KMS-11 (cell line): ENCODE results near the gene KAT14.

Experiments used
- H2AFZ ChIP-seq: fragments of 200-600 bp; sonication (generic); 2 replicates; pipeline ENCODE4 v1.6.1; 2016; ENCODE audit warnings: antibody characterized with exemption, mixed run types, low read depth
- H3K27ac ChIP-seq: fragments of 200-600 bp; sonication (generic); 2 replicates; pipeline ENCODE4 v1.6.1; 2016; ENCODE audit warnings: mild to moderate bottlenecking, mixed run types
- H3K27me3 ChIP-seq: fragments of 200-600 bp; sonication (generic); 2 replicates; pipeline ENCODE4 v1.6.1; 2017; ENCODE audit warnings: mild to moderate bottlenecking, low read depth, mixed run types, moderate library complexity; ENCODE audit not compliant: insufficient read depth
- H3K36me3 ChIP-seq: fragments of 200-600 bp; sonication (generic); 2 replicates; pipeline ENCODE4 v1.6.1; 2017; ENCODE audit warnings: mild to moderate bottlenecking, mixed run types; ENCODE audit not compliant: insufficient read depth
- H3K4me1 ChIP-seq: fragments of 200-600 bp; sonication (generic); 2 replicates; pipeline ENCODE4 v1.6.1; 2016; ENCODE audit warnings: mild to moderate bottlenecking, low read depth, mixed run types; ENCODE audit not compliant: poor library complexity, severe bottlenecking
- H3K4me2 ChIP-seq: fragments of 200-600 bp; sonication (generic); 2 replicates; pipeline ENCODE4 v1.7.0; 2016; ENCODE audit warnings: mild to moderate bottlenecking, mixed run types
- H3K4me3 ChIP-seq: fragments of 200-600 bp; sonication (generic); IDR thresholded peaks from 2 replicates; pipeline ENCODE4 v1.6.1; 2017; ENCODE audit warnings: low read depth, low read length, mixed read lengths; ENCODE audit not compliant: insufficient read depth
- H3K79me2 ChIP-seq: fragments of 200-600 bp; sonication (generic); 2 replicates; pipeline ENCODE4 v1.6.1; 2016; ENCODE audit warnings: low read depth, mixed run types; ENCODE audit not compliant: insufficient read depth
- H3K9ac ChIP-seq: fragments of 200-600 bp; sonication (generic); 2 replicates; pipeline ENCODE4 v1.6.1; 2016; ENCODE audit warnings: mild to moderate bottlenecking, mixed run types
- H4K20me1 ChIP-seq: fragments of 200-600 bp; sonication (generic); 2 replicates; pipeline ENCODE4 v1.6.1; 2016; ENCODE audit warnings: mild to moderate bottlenecking, mixed run types; ENCODE audit not compliant: insufficient read depth
- TF ChIP-seq, protein P1 (sequence below): fragments of 200-600 bp; sonication (generic); conservative IDR thresholded peaks from 2 replicates; pipeline ENCODE4 v1.6.1; 2017; ENCODE audit warnings: low read depth, mild to moderate bottlenecking, antibody characterized with exemption, low read length, moderate library complexity, mixed read lengths

The KAT14 gene

DNA sequence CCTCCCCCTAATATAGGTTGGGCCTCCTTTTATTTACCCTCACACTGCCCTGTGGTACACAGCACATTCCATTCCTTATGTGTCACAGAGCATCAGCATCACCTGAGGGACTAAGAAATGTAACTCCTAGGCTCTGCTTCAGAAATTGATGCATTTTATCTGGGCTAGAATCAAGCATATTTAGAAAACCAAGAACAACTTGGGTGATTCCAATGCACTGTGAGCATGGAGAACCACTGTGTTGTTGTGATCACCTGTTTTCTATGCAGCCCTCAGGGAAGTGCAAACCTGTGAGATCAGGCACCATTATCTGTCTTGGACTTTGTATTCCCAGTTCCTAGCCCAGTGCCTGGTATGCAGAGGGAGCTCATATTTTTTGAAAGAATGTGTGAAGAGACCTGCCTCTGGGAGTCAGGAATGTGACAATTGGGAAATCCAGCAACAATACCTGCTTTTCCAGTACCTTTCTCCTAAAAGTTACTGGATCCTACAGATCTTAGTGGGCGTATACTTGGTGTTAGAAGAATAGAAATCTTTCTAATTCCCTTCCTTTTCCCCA lies 7.0 kb downstream of the KAT14 start:
- Histone ChIP-seq H3K4me3 (no peak overlapping the region), H3K4me1 (no peaks in the 10 kb centered on the region), H2AFZ (no peak overlapping the region), H3K4me2 (no peak overlapping the region), H3K79me2 (peaks cover 3% of the 10 kb centered on the region; the same call in 1 of the 2 replicates), H4K20me1 (no peaks in the 10 kb centered on the region), H3K9ac (no peak overlapping the region), H3K27ac (no peak overlapping the region), H3K27me3 (no peaks in the 10 kb centered on the region), H3K36me3 (no peaks in the 10 kb centered on the region)
- TF ChIP-seq, protein P1, sequence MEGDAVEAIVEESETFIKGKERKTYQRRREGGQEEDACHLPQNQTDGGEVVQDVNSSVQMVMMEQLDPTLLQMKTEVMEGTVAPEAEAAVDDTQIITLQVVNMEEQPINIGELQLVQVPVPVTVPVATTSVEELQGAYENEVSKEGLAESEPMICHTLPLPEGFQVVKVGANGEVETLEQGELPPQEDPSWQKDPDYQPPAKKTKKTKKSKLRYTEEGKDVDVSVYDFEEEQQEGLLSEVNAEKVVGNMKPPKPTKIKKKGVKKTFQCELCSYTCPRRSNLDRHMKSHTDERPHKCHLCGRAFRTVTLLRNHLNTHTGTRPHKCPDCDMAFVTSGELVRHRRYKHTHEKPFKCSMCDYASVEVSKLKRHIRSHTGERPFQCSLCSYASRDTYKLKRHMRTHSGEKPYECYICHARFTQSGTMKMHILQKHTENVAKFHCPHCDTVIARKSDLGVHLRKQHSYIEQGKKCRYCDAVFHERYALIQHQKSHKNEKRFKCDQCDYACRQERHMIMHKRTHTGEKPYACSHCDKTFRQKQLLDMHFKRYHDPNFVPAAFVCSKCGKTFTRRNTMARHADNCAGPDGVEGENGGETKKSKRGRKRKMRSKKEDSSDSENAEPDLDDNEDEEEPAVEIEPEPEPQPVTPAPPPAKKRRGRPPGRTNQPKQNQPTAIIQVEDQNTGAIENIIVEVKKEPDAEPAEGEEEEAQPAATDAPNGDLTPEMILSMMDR: no peak

DNA sequence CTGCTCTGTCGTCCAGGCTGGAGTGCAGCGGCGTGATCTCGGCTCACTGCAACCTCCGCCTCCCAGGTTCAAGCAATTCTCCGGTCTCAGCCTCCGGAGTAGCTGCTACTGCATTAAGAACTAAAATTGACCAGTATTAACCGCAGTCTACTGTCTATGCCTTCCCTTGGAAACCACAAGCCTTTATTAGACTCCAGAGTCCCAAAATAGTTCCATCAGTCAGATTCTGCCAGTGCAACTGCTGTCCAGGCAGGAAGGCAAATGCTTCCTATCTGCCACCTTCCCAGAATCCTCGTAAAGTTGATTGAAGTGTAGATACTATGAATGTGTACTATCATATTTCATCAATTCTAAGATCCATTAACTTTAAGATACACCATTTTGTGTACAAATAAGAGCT lies 16.7 kb downstream of the KAT14 start:
- H3K27ac ChIP-seq: no peak overlapping the region
- H3K79me2 ChIP-seq: no peaks in the 10 kb centered on the region
- H3K36me3 ChIP-seq: no peaks in the 10 kb centered on the region
- H3K4me2 ChIP-seq: no peak overlapping the region
- H2AFZ ChIP-seq: no peak overlapping the region
- no peaks in the 10 kb centered on the region for H3K27me3 ChIP-seq
- H3K4me3 ChIP-seq: no peak overlapping the region
- TF ChIP-seq, protein P1: no peak
- no peaks in the 10 kb centered on the region for H4K20me1 ChIP-seq
- H3K9ac ChIP-seq: no peak overlapping the region
- no peaks in the 10 kb centered on the region for H3K4me1 ChIP-seq

DNA sequence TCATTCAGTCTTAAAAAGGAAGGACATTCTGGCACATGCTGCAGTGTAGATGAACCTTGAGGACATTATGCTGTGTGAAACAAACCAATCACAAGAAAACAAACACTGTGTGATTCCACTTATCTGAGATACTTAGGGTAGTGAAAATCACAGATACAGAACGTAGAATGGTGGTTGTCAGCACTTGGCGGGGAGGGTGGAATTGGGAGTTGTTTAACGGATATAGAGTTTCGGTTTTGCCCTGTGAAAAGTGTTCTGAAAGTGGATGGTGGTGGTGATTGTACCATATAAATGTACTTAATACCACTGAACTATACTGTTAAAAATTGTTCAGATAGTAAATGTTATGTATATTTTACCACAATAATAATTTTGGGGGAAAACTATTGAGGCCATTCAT lies 18.4 kb downstream of the KAT14 start:
- Histone ChIP-seq H3K4me3 (no peak overlapping the region), H3K4me2 (no peak overlapping the region; the same call in 1 of the 2 replicates), H2AFZ (no peak overlapping the region), H3K4me1 (no peaks in the 10 kb centered on the region), H3K36me3 (no peaks in the 10 kb centered on the region), H3K27ac (no peak overlapping the region), H3K9ac (no peak overlapping the region), H3K27me3 (no peaks in the 10 kb centered on the region), H4K20me1 (no peaks in the 10 kb centered on the region), H3K79me2 (no peaks in the 10 kb centered on the region)
- TF ChIP-seq, protein P1: no peak

DNA sequence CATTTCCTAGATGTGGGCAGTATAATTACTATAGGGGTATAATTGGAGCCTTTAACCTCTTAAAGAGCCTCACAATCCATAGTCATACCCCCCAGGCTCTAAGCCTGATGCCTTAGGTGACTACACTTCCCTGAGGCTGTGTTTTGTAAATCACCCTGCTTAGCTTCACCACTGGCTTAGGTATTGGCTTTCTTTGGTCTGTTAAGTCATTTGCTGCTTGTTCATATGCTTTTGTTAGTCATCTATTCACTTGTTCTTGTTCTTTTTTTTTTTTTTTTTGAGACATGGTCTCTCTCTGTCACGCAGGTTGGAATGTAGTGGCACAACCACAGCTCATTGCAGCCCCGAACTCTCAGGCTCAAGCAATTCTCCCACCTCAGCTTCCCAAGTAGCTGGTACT lies 26.7 kb downstream of the KAT14 start:
- no peak overlapping the region for H3K4me2 ChIP-seq
- no peaks in the 10 kb centered on the region for H3K4me1 ChIP-seq
- no peaks in the 10 kb centered on the region for H3K79me2 ChIP-seq
- no peak overlapping the region for H2AFZ ChIP-seq
- H3K36me3 ChIP-seq: no peaks in the 10 kb centered on the region
- no peak overlapping the region for H3K4me3 ChIP-seq
- no peaks in the 10 kb centered on the region for H4K20me1 ChIP-seq
- TF ChIP-seq, protein P1: no peak
- H3K9ac ChIP-seq: no peak overlapping the region
- H3K27ac ChIP-seq: no peak overlapping the region
- H3K27me3 ChIP-seq: no peaks in the 10 kb centered on the region

DNA sequence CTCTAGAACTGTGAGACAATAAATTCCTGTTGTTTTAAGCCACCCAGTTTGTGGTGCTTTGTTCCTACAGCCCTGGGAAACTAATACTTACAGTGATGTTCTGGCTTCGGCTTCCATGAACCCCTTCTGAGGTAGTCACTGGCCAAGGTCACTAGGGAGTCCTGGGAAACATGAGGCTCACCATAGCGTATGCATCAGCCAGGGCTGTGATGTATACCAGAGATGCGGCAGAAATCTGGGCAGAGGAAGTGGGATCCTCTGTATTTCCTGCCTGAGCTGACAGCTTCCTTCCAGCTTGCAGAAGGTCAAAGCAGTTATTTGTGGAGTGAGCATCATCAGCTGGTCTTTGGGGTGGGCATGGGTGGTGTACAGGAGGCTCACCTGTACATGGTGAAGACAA lies 27.9 kb downstream of the KAT14 start:
- Histone ChIP-seq H3K4me2 (no peak overlapping the region), H3K27ac (no peak overlapping the region), H3K36me3 (no peaks in the 10 kb centered on the region), H2AFZ (no peak overlapping the region), H3K4me1 (no peaks in the 10 kb centered on the region), H4K20me1 (no peaks in the 10 kb centered on the region), H3K27me3 (no peaks in the 10 kb centered on the region), H3K4me3 (no peak overlapping the region), H3K9ac (no peak overlapping the region), H3K79me2 (no peaks in the 10 kb centered on the region)
- TF ChIP-seq, protein P1: no peak
